UCSD-AML1 (cell line): Measurements from ENCODE around the gene LGALS8.
"Not testable (repeated sequence)": the region's sequence is repeated elsewhere in the genome, so short reads cannot be mapped to it uniquely, and the experiment has no call there.

ENCODE experiments used
- DNase-seq: peaks from one replicate; lab custom pipeline; 2025; ENCODE audit not compliant: unreplicated experiment; lab: John Stamatoyannopoulos, UW

Gene LGALS8

GRCh38 chr1:236580404-236580803 is 56.6 kb downstream of the LGALS8 start:
- not testable (repeated sequence) for DNase-seq

GRCh38 chr1:236581528-236581927 is 57.7 kb downstream of the LGALS8 start:
- no peak for DNase-seq

GRCh38 chr1:236589531-236589930 is 65.7 kb downstream of the LGALS8 start:
- DNase-seq: no peak

GRCh38 chr1:236590553-236591150 is 66.9 kb downstream of the LGALS8 start:
- no peak for DNase-seq

GRCh38 chr1:236602171-236602570 is 78.4 kb downstream of the LGALS8 start:
- no peak for DNase-seq
